Upper lobe of right lung (tissue), 1 donor: ENCODE data around the gene MS4A6E. TPM values are rescaled to one million over a fixed set of nuclear protein-coding genes. Genes with fewer than 3 reads are reported as not detected.
"Not testable (repeated sequence)": the region's sequence is repeated elsewhere in the genome, so short reads cannot be mapped to it uniquely, and the experiment has no call there.

ENCODE experiments used
- ATAC-seq: fragments of 200-7000 bp; cut with Tn5 transposase; one replicate; pipeline ENCODE4 v1.9.1; 2020; ENCODE audit warnings: mild to moderate bottlenecking, moderate library complexity
- DNase-seq: peaks from one replicate; pipeline ENCODE4 v3.0.0-alpha.2; 2020
- H3K27ac ChIP-seq: fragments of 200-600 bp; one replicate; pipeline ENCODE4 v1.8.0; 2022
- H3K27me3 ChIP-seq: fragments of 200-600 bp; one replicate; pipeline ENCODE4 v1.8.0; 2022; ENCODE audit warnings: mild to moderate bottlenecking
- H3K36me3 ChIP-seq: fragments of 200-600 bp; one replicate; pipeline ENCODE4 v1.8.0; 2022
- H3K4me1 ChIP-seq: fragments of 200-600 bp; one replicate; pipeline ENCODE4 v1.8.0; 2022
- H3K4me3 ChIP-seq: fragments of 200-600 bp; one replicate; pipeline ENCODE4 v1.8.0; 2022; ENCODE audit warnings: mild to moderate bottlenecking
- H3K9me3 ChIP-seq: fragments of 200-600 bp; one replicate; pipeline ENCODE4 v1.8.0; 2022
- CTCF ChIP-seq: fragments of 200-600 bp; IDR thresholded peaks from one replicate; pipeline ENCODE4 v1.8.0; 2022; ENCODE audit warnings: antibody characterized with exemption
- intact Hi-C: fragments of 100-400 bp; cut with DNase I; formaldehyde crosslinking; loops from one replicate; pipeline ENCODE4 v1.11.0; 2022
- long read RNA-seq: library from polyadenylated mRNA; unstranded; transcript quantifications from one replicate; pipeline ENCODE4 v2.0.0, GENCODE V29; 2021
- total RNA-seq: library from RNA; stranded (reverse); fragmentation: NEBNext Ultra II Directional; extraction: Animal tissue kit (Norgen Biotek cat#: 25700); gene quantifications from one replicate; pipeline ENCODE4 v1.2.1, GENCODE V29; 2021
- donor health status: DM: no; HTN: yes; CAD: no; lungs with severe emphysema.

MS4A6E gene
- total RNA-seq = not detected
- long read RNA-seq = 0 reads

GRCh38 chr11:60326955-60327354 lies at the start of gene MS4A6E:
Gene MS4A6E, plus strand, starts transcription at chr11:60327255. Its CDS starts 7,641 bp downstream, at chr11:60334896.
- Histone ChIP-seq H3K27ac (no peak within 1 kb of the TSS), H3K4me1 (no peaks in the 10 kb centered on the region), H3K4me3 (no peak within 1 kb of the TSS), H3K9me3 (no peaks in the 10 kb centered on the region), H3K36me3 (no peaks in the 10 kb centered on the region), H3K27me3 (no peaks in the 10 kb centered on the region)
- no peak for ATAC-seq
- TF ChIP-seq CTCF = no peak
- DNase-seq = no peak
- intact Hi-C loops = no loop called here

GRCh38 chr11:60280412-60280811 lies 46.6 kb upstream of the MS4A6E start, which contains the start of gene MS4A4A:
Gene MS4A4A, plus strand, starts transcription at chr11:60280666. Its CDS starts 10 bp downstream, at chr11:60280676.
- H3K4me3 ChIP-seq = peak within 1 kb of the TSS; percentile 25
- no peak for TF ChIP-seq CTCF
- ATAC-seq (peak; percentile 87), DNase-seq (no peak)
- peak within 1 kb of the TSS; percentile 74 for H3K27ac ChIP-seq
- intact Hi-C loops = no loop called here
- H3K9me3 ChIP-seq = no peaks in the 10 kb centered on the region
- H3K36me3 ChIP-seq = no peaks in the 10 kb centered on the region
- no peaks in the 10 kb centered on the region for H3K27me3 ChIP-seq
- no peaks in the 10 kb centered on the region for H3K4me1 ChIP-seq

- Histone ChIP-seq H3K9me3 (no peaks in the 10 kb centered on the region), H3K4me3 (peak overlapping the region; percentile 25), H3K27me3 (no peaks in the 10 kb centered on the region), H3K27ac (peak overlapping the region; percentile 74), H3K36me3 (no peaks in the 10 kb centered on the region), H3K4me1 (no peaks in the 10 kb centered on the region)
- DNase-seq (no peak), ATAC-seq (peak; percentile 65)
- TF ChIP-seq CTCF = no peak
- intact Hi-C loops = no loop called here
These were observed 45.6 kb upstream of the MS4A6E start for GRCh38 chr11:60281485-60281884.

GRCh38 chr11:60282286-60282685 lies 44.8 kb upstream of the MS4A6E start:
- Histone ChIP-seq H3K4me1 (no peaks in the 10 kb centered on the region), H3K9me3 (no peaks in the 10 kb centered on the region), H3K27ac (peak overlapping the region; percentile 74), H3K27me3 (no peaks in the 10 kb centered on the region), H3K36me3 (no peaks in the 10 kb centered on the region), H3K4me3 (peak overlapping the region; percentile 5)
- intact Hi-C loops = no loop called here
- no peak for TF ChIP-seq CTCF
- DNase-seq (no peak), ATAC-seq (peak; percentile 62)

GRCh38 chr11:60285411-60286126 lies 41.5 kb upstream of the MS4A6E start:
- H3K9me3 ChIP-seq, intact Hi-C loops, H3K4me3 ChIP-seq, DNase-seq, H3K27ac ChIP-seq, H3K27me3 ChIP-seq, H3K36me3 ChIP-seq, H3K4me1 ChIP-seq, ATAC-seq: not testable (repeated sequence)

GRCh38 chr11:60288531-60288930 lies 38.5 kb upstream of the MS4A6E start:
- Histone ChIP-seq H3K27ac (no peak overlapping the region), H3K27me3 (no peaks in the 10 kb centered on the region), H3K9me3 (no peaks in the 10 kb centered on the region), H3K4me1 (no peaks in the 10 kb centered on the region), H3K4me3 (no peak overlapping the region), H3K36me3 (no peaks in the 10 kb centered on the region)
- ATAC-seq (peak; percentile 50), DNase-seq (no peak)
- intact Hi-C loops = no loop called here
- TF ChIP-seq CTCF = no peak
